ENCODE data around the gene NKX1-1. TPM values are rescaled to one million over a fixed set of nuclear protein-coding genes. Genes with fewer than 3 reads are reported as not detected.

Gene NKX1-1
- total RNA-seq, 4 donors from 2014 or later, result not detected

DNA sequence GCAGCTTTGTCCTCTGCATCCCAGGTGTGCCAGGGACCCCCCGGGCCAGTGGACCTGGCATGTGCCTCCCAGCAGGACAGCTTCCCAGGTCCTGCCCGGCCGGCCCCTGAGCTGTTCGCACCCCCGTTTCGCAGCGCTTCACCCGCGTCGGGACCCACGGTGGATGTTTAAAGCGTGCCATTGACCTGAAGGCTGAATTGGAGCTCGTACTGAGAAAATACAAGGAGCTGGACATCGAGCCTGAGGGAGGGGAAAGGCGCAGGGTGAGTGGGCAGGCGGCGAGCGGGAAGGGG is 51.3 kb downstream of the NKX1-1 start:
- WGBS, 2 donors (ENCODE audit: low coverage in 1 of 2), result 92% methylated on average over 3 of the region's 18 CpGs; no CpG with 5 or more reads in 1 of the 2 donors
- Histone ChIP-seq H3K36me3 (peaks cover 0 to 85% of the 10 kb centered on the region in 2 donors), H3K4me3 (no peak overlapping the region), H3K9me3 (no peaks in the 10 kb centered on the region), H3K4me1 (peaks cover 0 to 25% (median 5%) of the 10 kb centered on the region in 3 donors), H3K27ac (no peak overlapping the region), H3K27me3 (no peaks in the 10 kb centered on the region)
- no peak for ATAC-seq
- TF ChIP-seq EP300 (IDR thresholded peaks at IDR 0.05), result no peak
- no peak for TF ChIP-seq POLR2AphosphoS5 (IDR thresholded peaks at IDR 0.05)
- no peak for TF ChIP-seq POLR2A (IDR thresholded peaks at IDR 0.05)
- TF ChIP-seq, protein P1, sequence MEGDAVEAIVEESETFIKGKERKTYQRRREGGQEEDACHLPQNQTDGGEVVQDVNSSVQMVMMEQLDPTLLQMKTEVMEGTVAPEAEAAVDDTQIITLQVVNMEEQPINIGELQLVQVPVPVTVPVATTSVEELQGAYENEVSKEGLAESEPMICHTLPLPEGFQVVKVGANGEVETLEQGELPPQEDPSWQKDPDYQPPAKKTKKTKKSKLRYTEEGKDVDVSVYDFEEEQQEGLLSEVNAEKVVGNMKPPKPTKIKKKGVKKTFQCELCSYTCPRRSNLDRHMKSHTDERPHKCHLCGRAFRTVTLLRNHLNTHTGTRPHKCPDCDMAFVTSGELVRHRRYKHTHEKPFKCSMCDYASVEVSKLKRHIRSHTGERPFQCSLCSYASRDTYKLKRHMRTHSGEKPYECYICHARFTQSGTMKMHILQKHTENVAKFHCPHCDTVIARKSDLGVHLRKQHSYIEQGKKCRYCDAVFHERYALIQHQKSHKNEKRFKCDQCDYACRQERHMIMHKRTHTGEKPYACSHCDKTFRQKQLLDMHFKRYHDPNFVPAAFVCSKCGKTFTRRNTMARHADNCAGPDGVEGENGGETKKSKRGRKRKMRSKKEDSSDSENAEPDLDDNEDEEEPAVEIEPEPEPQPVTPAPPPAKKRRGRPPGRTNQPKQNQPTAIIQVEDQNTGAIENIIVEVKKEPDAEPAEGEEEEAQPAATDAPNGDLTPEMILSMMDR (IDR thresholded peaks at IDR 0.05), result no peak

DNA sequence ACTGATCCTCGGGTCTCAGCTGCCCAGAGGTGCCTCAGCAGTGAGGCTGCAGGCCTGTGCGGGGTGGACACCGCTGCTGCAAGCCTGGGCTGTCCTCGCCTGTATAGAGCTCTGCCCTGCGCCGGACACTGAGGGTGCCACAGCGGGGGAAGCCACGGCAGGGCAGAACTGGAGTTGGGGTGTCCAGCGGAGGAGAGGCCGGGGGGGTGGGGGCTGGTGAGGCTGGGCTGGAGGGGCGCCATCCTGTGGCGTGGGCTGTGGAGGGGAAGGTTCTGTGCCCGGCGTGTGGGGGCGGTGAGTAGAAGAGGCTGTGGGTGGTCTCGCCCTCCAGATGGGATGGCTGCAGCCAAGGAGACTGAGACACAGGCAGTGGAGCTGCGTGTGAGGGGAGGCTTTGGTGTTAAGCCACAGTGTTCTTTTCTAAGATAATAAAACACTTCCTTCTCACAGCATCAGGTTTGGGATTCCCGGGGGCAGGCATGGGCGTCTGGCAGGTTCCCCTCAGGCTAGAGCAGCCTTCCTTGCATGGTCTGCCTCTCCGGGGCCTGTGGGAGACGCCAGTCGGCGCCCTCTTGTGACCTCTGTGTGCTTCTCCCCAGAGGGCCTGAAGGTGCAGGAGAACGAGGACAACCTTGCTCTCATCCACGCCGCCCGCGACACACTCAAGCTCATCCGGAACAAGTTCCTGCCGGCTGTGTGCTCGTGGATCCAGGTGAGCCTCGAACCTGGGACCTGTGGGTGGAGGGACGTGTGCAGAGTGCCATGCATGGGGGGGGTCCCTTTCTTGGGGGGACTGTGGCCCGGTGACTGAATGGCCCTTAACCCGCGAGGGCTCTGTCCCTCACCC is 51.9 kb downstream of the NKX1-1 start:
- Histone ChIP-seq H3K9me3 (no peaks in the 10 kb centered on the region), H3K4me3 (no peak overlapping the region), H3K27me3 (no peaks in the 10 kb centered on the region), H3K27ac (no peak overlapping the region), H3K4me1 (peaks cover 0 to 30% (median 5%) of the 10 kb centered on the region in 3 donors), H3K36me3 (peaks cover 0 to 85% of the 10 kb centered on the region in 2 donors)
- TF ChIP-seq POLR2AphosphoS5 (IDR thresholded peaks at IDR 0.05) (no peak), POLR2A (IDR thresholded peaks at IDR 0.05) (no peak), EP300 (IDR thresholded peaks at IDR 0.05) (no peak)
- TF ChIP-seq, protein P1 (IDR thresholded peaks at IDR 0.05), result no peak
- ATAC-seq, result no peak
- WGBS, 2 donors (ENCODE audit: low coverage in 1 of 2), result 72% methylated on average over 2 of the region's 36 CpGs; no CpG with 5 or more reads in 1 of the 2 donors

DNA sequence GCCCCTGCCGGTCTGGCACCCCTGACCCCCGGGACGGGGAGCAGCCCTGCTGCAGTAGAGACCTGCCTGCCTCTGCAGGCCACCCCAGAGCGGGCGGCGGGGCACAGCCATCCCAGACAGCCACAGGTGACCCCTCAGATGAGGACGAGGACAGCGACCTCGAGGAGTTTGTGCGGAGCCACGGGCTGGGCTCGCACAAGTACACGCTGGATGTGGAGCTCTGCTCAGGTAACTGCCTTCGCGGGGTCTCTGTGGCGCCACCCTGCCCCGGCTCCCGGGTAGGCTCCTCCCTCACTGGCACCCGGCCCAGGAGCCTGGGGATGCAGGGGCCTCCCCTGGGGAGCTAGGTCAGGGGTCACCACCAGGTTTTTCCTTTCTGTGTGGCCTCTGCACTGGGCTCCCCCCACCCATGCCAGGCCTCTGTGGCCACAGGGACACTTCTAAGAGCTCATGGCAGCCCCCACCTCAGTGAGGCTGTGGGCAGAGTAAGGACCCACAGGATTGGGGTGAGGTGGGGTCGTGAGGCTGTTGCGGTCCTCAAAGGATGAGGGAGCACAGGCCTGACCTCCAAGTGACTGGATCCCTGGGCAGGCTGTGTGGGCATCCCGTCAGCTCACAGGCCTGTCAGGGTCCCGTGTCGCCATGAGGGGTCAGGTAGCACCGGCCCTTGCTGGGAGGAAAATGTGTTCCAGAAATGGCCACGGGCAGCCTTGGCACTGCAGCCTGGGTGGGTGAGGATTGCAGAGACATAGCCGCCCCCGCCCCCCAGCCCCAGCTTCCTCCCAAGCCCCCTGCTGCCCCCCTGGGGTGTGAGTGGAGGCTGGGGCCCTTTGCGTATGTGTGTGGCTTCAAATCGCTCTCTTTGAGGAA is 52.8 kb downstream of the NKX1-1 start:
- no peak for ATAC-seq
- Histone ChIP-seq H3K4me3 (no peak overlapping the region), H3K27me3 (no peaks in the 10 kb centered on the region), H3K36me3 (peaks cover 0 to 75% of the 10 kb centered on the region in 2 donors), H3K27ac (no peak overlapping the region), H3K9me3 (no peaks in the 10 kb centered on the region), H3K4me1 (peaks cover 0 to 39% (median 13%) of the 10 kb centered on the region in 3 donors)
- WGBS, 2 donors (ENCODE audit: low coverage in 1 of 2), result 80% methylated on average over 1 of the region's 30 CpGs; no CpG with 5 or more reads in 1 of the 2 donors
- TF ChIP-seq EP300 (IDR thresholded peaks at IDR 0.05) (no peak), POLR2A (IDR thresholded peaks at IDR 0.05) (no peak), POLR2AphosphoS5 (IDR thresholded peaks at IDR 0.05) (no peak)
- TF ChIP-seq, protein P1 (IDR thresholded peaks at IDR 0.05), result no peak

Other genes with a start within 250 kb of the NKX1-1 start
- 10 to 100 TPM; 16.3 to 72.5 (median 55.0) TPM for gene SPON2, start 233.9 kb downstream of the NKX1-1 start, total RNA-seq
- gene CTBP1, start 157.3 kb downstream of the NKX1-1 start, total RNA-seq, result 100 to 1,000 TPM; 126 to 271 (median 164) TPM
- 10 to 100 TPM; 47.2 to 62.1 (median 53.9) TPM for gene MAEA, start 116.6 kb downstream of the NKX1-1 start, total RNA-seq
- 10 to 100 TPM in 2 of 4 donors, 1 to 10 TPM in 2; 3.1 to 24.1 (median 9.9) TPM for gene UVSSA, start 59.2 kb downstream of the NKX1-1 start, total RNA-seq

Measured in gastroesophageal sphincter (tissue), 4 donors.